GM19351 (cell line): ENCODE results near the gene SDF4.

Experiments
- ATAC-seq: cut with Tn5 transposase; IDR thresholded peaks from one replicate; pipeline ENCODE4 v1.9.1; 2021; ENCODE audit warnings: mild to moderate bottlenecking, moderate library complexity; ENCODE audit not compliant: unreplicated experiment

The SDF4 gene

GRCh38 chr1:1231400-1232207 lies at the start of gene SDF4:
TSS of gene SDF4 (minus strand) at chr1:1232001. CDS start at chr1:1228772, 3,229 bp downstream.
- ATAC-seq = peak; percentile 90

- ATAC-seq = no peak
Observed at GRCh38 chr1:1280782-1281481, 49.1 kb upstream of the SDF4 start.

- ATAC-seq = no peak
Observed at GRCh38 chr1:1279028-1279427, 47.2 kb upstream of the SDF4 start.

- no peak for ATAC-seq
Observed at GRCh38 chr1:1278620-1279019, 46.8 kb upstream of the SDF4 start.

GRCh38 chr1:1275836-1276235 lies 44.0 kb upstream of the SDF4 start:
- ATAC-seq = no peak

GRCh38 chr1:1274931-1275431 lies 43.2 kb upstream of the SDF4 start:
- no peak for ATAC-seq

GRCh38 chr1:1274299-1274930 lies 42.6 kb upstream of the SDF4 start:
- no peak for ATAC-seq

GRCh38 chr1:1273512-1274298 lies 41.9 kb upstream of the SDF4 start, which contains the start of gene UBE2J2:
TSS of gene UBE2J2 (minus strand) at chr1:1273854. CDS start at chr1:1267992, 5,862 bp downstream.
- peak; percentile 93 for ATAC-seq

GRCh38 chr1:1273209-1273511 lies 41.4 kb upstream of the SDF4 start:
- ATAC-seq = peak; percentile 8

GRCh38 chr1:1272341-1273208 lies 40.8 kb upstream of the SDF4 start:
- ATAC-seq = no peak

GRCh38 chr1:1270813-1271212 lies 39.0 kb upstream of the SDF4 start:
- no peak for ATAC-seq

GRCh38 chr1:1268284-1268682 lies 36.5 kb upstream of the SDF4 start:
- no peak for ATAC-seq

GRCh38 chr1:1267488-1268283 lies 35.9 kb upstream of the SDF4 start:
- ATAC-seq = no peak

GRCh38 chr1:1264868-1265272 lies 33.1 kb upstream of the SDF4 start:
- no peak for ATAC-seq

- ATAC-seq = no peak
Observed at GRCh38 chr1:1264026-1264425, 32.2 kb upstream of the SDF4 start.

GRCh38 chr1:1262758-1263157 lies 31.0 kb upstream of the SDF4 start:
- no peak for ATAC-seq

- ATAC-seq = no peak
Observed at GRCh38 chr1:1262071-1262470, 30.3 kb upstream of the SDF4 start.

GRCh38 chr1:1260843-1261560 lies 29.2 kb upstream of the SDF4 start:
- ATAC-seq = no peak
